K562 (cell line): ENCODE results near the gene NPIPB2. TPM values are rescaled to one million over a fixed set of nuclear protein-coding genes. Genes with fewer than 3 reads are reported as not detected.

Source experiments
- CHD2 ChIP-seq: IDR thresholded peaks from 2 replicates; pipeline ENCODE4 v1.6.1; 2011; ENCODE audit warnings: low read depth, low read length
- CLOCK ChIP-seq: fragments of 250-450 bp; sonication (Bioruptor Pico); IDR thresholded peaks from 2 replicates; pipeline ENCODE4 v1.4.0; 2020; ENCODE audit warnings: mild to moderate bottlenecking, moderate library complexity, borderline replicate concordance
- NCOA6 ChIP-seq: fragments of 450-650 bp; IDR thresholded peaks from 2 replicates; pipeline ENCODE4 v1.6.1; 2017; ENCODE audit warnings: mild to moderate bottlenecking
- PRMT5 ChIP-seq: sonication (generic); formaldehyde crosslinking; IDR thresholded peaks from 2 replicates; pipeline ENCODE4 v1.5.0; 2020; ENCODE audit warnings: missing genetic modification reagents
- SMAD3 ChIP-seq: fragments of 450-650 bp; formaldehyde crosslinking; conservative IDR thresholded peaks from 2 replicates; pipeline ENCODE4 v1.4.0; 2020; ENCODE audit warnings: mild to moderate bottlenecking
- TCF3 ChIP-seq: sonication (generic); formaldehyde crosslinking; IDR thresholded peaks from 2 replicates; pipeline ENCODE4 v1.4.0; 2020; ENCODE audit warnings: mild to moderate bottlenecking, missing genetic modification reagents
- XRCC5 ChIP-seq: fragments of 200-400 bp; formaldehyde crosslinking; IDR thresholded peaks from 2 replicates; pipeline ENCODE4 v1.6.1; 2017; ENCODE audit warnings: low read depth, mild to moderate bottlenecking, low read length
- ZBTB9 ChIP-seq: fragments of 450-650 bp; formaldehyde crosslinking; IDR thresholded peaks from 2 replicates; pipeline ENCODE4 v1.4.0; 2020; ENCODE audit warnings: mild to moderate bottlenecking, moderate library complexity
- ZFP30 ChIP-seq: fragments of 250-450 bp; sonication (Bioruptor Pico); IDR thresholded peaks from 2 replicates; pipeline ENCODE4 v1.8.0; 2022; ENCODE audit warnings: moderate library complexity, mild to moderate bottlenecking, inconsistent platforms, borderline replicate concordance
- polyA plus RNA-seq, 8 experiments: library from polyadenylated mRNA; depleted of rRNA in 4 of 8; stranded (reverse) in 5 of 8; unstranded in 3 of 8; fragments of >200 nt; fragmentation: Nextera tagmentation in 2 of 8; fragmentation: Illumina TruSeq in 1 of 8; extraction: Ambion mirVana in 2 of 8; extraction: Trizol in 1 of 8; gene quantifications; 2 replicates each; pipeline versions ENCODE4 v1.2.1 to v1.2.3, GENCODE V29; 2011 to 2014; ENCODE audit warnings: inconsistent platforms in 1 of 8, missing spikeins in 1 of 8
- total RNA-seq, 7 experiments: library from RNA; depleted of rRNA in 6 of 7; stranded (reverse); fragments of >200 nt in 6 of 7; fragmentation: Illumina TruSeq in 2 of 7; extraction: Trizol in 2 of 7; gene quantifications; 2 replicates each; pipeline versions ENCODE4 v1.2.1 to v1.2.3, GENCODE V29; 2011 to 2021; ENCODE audit warnings: low replicate concordance in 1 of 7
- TF ChIP-seq, protein P1 (sequence below): fragments of 250-450 bp; sonication (Bioruptor Pico); IDR thresholded peaks from 2 replicates; pipeline ENCODE4 v1.8.0; 2021; ENCODE audit warnings: moderate library complexity, mild to moderate bottlenecking, inconsistent platforms
- TF ChIP-seq, protein P2 (sequence below), 3 experiments: fragments of 200-800 bp in 1 of 3; fragments of 250-450 bp in 1 of 3; fragments of 450-650 bp in 1 of 3; sonication (Bioruptor Pico) in 1 of 3; sonication (Bioruptor generic) in 1 of 3; formaldehyde crosslinking in 1 of 3; IDR thresholded peaks; 2 replicates each; pipeline versions ENCODE4 v1.6.1 to v1.8.0; 2016 to 2022; ENCODE audit warnings: mild to moderate bottlenecking in 2 of 3, missing genetic modification characterization in 2 of 3, missing compliant biosample characterization in 1 of 3, moderate library complexity in 1 of 3
- TF ChIP-seq, protein P3 (sequence below): fragments of 450-650 bp; IDR thresholded peaks from 2 replicates; pipeline ENCODE4 v1.6.1; 2017; ENCODE audit warnings: antibody characterized with exemption

Gene NPIPB2
- total and polyA plus RNA-seq, 9 of the 15 experiments (the other 6 are each of a cell fraction or from before 2014, with no cell fraction given) = 0.21 to 2.9 (median 1.6) TPM; not detected in 1

DNA sequence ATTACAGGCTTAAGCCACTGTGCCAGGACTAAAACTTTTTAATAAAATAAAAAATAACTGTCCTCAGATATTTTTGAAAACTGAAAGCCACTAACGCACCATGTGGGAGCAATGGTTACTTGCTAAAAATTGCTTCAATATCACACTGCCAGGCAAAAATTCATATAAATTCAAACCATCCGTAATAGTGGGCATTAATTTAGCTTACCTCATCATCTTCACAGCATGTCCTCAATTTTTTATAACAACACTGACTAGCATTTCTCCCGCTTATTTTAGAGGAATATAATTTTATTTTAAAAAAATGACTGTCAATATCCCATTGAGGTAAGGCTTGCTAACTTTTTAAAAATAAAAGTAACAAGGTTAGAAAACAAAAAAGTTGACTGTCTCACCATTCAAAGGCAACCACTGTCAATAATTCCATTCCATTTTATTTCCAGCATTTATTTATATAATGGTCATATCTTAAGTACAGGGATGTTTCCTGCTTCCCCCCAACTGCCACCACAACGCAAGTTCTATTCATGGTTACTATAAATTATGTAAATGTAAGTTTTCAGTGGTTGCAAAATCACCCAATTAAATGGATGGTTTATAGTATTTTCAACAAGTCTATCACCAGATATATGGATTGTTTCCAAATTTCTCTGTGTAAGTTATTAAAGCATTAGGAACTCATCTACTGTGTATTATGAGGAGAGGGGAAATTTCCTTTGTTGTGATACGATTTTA, 51.4 kb downstream of the NPIPB2 start (continued):
- TF ChIP-seq NCOA6 (no peak), XRCC5 (no peak), ZFP30 (no peak), CHD2 (no peak), TCF3 (CRISPR knock-in tag) (no peak), ZBTB9 (CRISPR knock-in tag) (no peak), PRMT5 (CRISPR knock-in tag) (no peak), CLOCK (CRISPR knock-in tag) (no peak), SMAD3 (CRISPR knock-in tag) (no peak)
- TF ChIP-seq, protein P1, sequence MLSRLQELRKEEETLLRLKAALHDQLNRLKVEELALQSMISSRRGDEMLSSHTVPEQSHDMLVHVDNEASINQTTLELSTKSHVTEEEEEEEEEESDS (CRISPR knock-in tag) = no peak
- TF ChIP-seq, protein P2, sequence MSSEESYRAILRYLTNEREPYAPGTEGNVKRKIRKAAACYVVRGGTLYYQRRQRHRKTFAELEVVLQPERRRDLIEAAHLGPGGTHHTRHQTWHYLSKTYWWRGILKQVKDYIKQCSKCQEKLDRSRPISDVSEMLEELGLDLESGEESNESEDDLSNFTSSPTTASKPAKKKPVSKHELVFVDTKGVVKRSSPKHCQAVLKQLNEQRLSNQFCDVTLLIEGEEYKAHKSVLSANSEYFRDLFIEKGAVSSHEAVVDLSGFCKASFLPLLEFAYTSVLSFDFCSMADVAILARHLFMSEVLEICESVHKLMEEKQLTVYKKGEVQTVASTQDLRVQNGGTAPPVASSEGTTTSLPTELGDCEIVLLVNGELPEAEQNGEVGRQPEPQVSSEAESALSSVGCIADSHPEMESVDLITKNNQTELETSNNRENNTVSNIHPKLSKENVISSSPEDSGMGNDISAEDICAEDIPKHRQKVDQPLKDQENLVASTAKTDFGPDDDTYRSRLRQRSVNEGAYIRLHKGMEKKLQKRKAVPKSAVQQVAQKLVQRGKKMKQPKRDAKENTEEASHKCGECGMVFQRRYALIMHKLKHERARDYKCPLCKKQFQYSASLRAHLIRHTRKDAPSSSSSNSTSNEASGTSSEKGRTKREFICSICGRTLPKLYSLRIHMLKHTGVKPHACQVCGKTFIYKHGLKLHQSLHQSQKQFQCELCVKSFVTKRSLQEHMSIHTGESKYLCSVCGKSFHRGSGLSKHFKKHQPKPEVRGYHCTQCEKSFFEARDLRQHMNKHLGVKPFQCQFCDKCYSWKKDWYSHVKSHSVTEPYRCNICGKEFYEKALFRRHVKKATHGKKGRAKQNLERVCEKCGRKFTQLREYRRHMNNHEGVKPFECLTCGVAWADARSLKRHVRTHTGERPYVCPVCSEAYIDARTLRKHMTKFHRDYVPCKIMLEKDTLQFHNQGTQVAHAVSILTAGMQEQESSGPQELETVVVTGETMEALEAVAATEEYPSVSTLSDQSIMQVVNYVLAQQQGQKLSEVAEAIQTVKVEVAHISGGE (CRISPR knock-in tag; IDR thresholded peaks at IDR 0.05) = no peak
- TF ChIP-seq, protein P3, sequence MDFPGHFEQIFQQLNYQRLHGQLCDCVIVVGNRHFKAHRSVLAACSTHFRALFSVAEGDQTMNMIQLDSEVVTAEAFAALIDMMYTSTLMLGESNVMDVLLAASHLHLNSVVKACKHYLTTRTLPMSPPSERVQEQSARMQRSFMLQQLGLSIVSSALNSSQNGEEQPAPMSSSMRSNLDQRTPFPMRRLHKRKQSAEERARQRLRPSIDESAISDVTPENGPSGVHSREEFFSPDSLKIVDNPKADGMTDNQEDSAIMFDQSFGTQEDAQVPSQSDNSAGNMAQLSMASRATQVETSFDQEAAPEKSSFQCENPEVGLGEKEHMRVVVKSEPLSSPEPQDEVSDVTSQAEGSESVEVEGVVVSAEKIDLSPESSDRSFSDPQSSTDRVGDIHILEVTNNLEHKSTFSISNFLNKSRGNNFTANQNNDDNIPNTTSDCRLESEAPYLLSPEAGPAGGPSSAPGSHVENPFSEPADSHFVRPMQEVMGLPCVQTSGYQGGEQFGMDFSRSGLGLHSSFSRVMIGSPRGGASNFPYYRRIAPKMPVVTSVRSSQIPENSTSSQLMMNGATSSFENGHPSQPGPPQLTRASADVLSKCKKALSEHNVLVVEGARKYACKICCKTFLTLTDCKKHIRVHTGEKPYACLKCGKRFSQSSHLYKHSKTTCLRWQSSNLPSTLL = no peak
